PFSK-1 (cell line): ENCODE results near the gene LRRN4CL.

Source experiments
- POLR2AphosphoS5 ChIP-seq: IDR thresholded peaks from 2 replicates; pipeline ENCODE4 v1.6.1; 2012; ENCODE audit warnings: low read depth, mild to moderate bottlenecking, control low read depth, low read length, moderate library complexity
- TAF1 ChIP-seq: IDR thresholded peaks from 2 replicates; pipeline ENCODE4 v1.6.1; 2012; ENCODE audit warnings: low read length, control low read depth, borderline replicate concordance; ENCODE audit not compliant: insufficient read depth
- TF ChIP-seq, protein P1 (sequence below), 2 experiments: IDR thresholded peaks; 2 replicates each; pipeline versions ENCODE4 v1.6.1 to v1.8.0; 2011 to 2012; ENCODE audit warnings: low read depth in 2 of 2, low read length in 2 of 2, control low read depth in 1 of 2, inconsistent platforms in 1 of 2, mild to moderate bottlenecking in 1 of 2, moderate library complexity in 1 of 2; ENCODE audit not compliant: insufficient read depth in 1 of 2

DNA sequence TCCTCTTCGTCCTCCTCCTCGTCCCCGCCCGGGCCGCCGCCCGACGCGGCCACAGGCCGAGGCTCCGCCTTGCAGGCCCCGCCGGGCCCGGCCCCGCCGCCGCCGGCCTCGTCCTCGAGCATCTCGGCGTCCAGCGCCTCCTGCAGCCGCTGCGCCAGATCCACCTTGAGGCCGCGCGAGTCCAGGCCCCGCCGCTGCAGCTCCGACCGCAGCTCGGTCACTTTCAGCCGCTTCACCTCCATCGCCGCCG, 37.5 kb upstream of the LRRN4CL start:
- TF ChIP-seq POLR2AphosphoS5 (no peak), TAF1 (no peak)
- TF ChIP-seq, protein P1, sequence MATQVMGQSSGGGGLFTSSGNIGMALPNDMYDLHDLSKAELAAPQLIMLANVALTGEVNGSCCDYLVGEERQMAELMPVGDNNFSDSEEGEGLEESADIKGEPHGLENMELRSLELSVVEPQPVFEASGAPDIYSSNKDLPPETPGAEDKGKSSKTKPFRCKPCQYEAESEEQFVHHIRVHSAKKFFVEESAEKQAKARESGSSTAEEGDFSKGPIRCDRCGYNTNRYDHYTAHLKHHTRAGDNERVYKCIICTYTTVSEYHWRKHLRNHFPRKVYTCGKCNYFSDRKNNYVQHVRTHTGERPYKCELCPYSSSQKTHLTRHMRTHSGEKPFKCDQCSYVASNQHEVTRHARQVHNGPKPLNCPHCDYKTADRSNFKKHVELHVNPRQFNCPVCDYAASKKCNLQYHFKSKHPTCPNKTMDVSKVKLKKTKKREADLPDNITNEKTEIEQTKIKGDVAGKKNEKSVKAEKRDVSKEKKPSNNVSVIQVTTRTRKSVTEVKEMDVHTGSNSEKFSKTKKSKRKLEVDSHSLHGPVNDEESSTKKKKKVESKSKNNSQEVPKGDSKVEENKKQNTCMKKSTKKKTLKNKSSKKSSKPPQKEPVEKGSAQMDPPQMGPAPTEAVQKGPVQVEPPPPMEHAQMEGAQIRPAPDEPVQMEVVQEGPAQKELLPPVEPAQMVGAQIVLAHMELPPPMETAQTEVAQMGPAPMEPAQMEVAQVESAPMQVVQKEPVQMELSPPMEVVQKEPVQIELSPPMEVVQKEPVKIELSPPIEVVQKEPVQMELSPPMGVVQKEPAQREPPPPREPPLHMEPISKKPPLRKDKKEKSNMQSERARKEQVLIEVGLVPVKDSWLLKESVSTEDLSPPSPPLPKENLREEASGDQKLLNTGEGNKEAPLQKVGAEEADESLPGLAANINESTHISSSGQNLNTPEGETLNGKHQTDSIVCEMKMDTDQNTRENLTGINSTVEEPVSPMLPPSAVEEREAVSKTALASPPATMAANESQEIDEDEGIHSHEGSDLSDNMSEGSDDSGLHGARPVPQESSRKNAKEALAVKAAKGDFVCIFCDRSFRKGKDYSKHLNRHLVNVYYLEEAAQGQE (IDR thresholded peaks at IDR 0.05; ENCODE audit: insufficient read depth in 1 of 2, low read depth in 2 of 2, low read length in 2 of 2), result no peak
